ENCODE data around the gene SNRNP40. TPM values are rescaled to one million over a fixed set of nuclear protein-coding genes. Genes with fewer than 3 reads are reported as not detected.

SNRNP40 gene
- 96.7 and 97.9 TPM in 2 replicates for total RNA-seq

GRCh38 chr1:31296486-31297276, at the start of gene SNRNP40, which contains the start of gene ZCCHC17:
Gene SNRNP40, minus strand, starts transcription at chr1:31296788. Its CDS starts 37 bp downstream, at chr1:31296751.
Gene ZCCHC17, plus strand, starts transcription at chr1:31297032. Its CDS starts 13,067 bp downstream, at chr1:31310099.
- intact Hi-C loops (cut with micrococcal nuclease), result loop anchor here (1.0 to 5.0 kb wide), 12 partner anchors 126 to 1886 kb away; partner anchors contain the start of genes AK2, BSDC1, PEF1 and PUM1

- intact Hi-C loops (cut with micrococcal nuclease), result no loop called here
Observed at GRCh38 chr1:31345635-31346034, 49.0 kb upstream of the SNRNP40 start.

GRCh38 chr1:31344503-31344902, 47.9 kb upstream of the SNRNP40 start:
- intact Hi-C loops (cut with micrococcal nuclease), result no loop called here

- intact Hi-C loops (cut with micrococcal nuclease), result no loop called here
Observed at GRCh38 chr1:31336687-31337467, 40.3 kb upstream of the SNRNP40 start.

GRCh38 chr1:31335007-31335406, 38.4 kb upstream of the SNRNP40 start:
- intact Hi-C loops (cut with micrococcal nuclease), result loop anchor here (1.0 kb wide), 2 partner anchors 151 to 173 kb away; no protein-coding TSS in a partner anchor

- intact Hi-C loops (cut with micrococcal nuclease), result no loop called here
Observed at GRCh38 chr1:31327381-31327780, 30.8 kb upstream of the SNRNP40 start.

- intact Hi-C loops (cut with micrococcal nuclease), result no loop called here
Observed at GRCh38 chr1:31326461-31326860, 29.9 kb upstream of the SNRNP40 start.

- intact Hi-C loops (cut with micrococcal nuclease), result no loop called here
Observed at GRCh38 chr1:31324992-31325391, 28.4 kb upstream of the SNRNP40 start.

- intact Hi-C loops (cut with micrococcal nuclease), result no loop called here
Observed at GRCh38 chr1:31324093-31324492, 27.5 kb upstream of the SNRNP40 start.

- intact Hi-C loops (cut with micrococcal nuclease), result no loop called here
Observed at GRCh38 chr1:31318146-31318545, 21.6 kb upstream of the SNRNP40 start.

GRCh38 chr1:31315902-31316301, 19.3 kb upstream of the SNRNP40 start:
- intact Hi-C loops (cut with micrococcal nuclease), result no loop called here

- intact Hi-C loops (cut with micrococcal nuclease), result no loop called here
Observed at GRCh38 chr1:31310198-31310597, 13.6 kb upstream of the SNRNP40 start.

GRCh38 chr1:31308036-31308435, 11.4 kb upstream of the SNRNP40 start:
- intact Hi-C loops (cut with micrococcal nuclease), result no loop called here

GRCh38 chr1:31306278-31306677, 9.7 kb upstream of the SNRNP40 start:
- intact Hi-C loops (cut with micrococcal nuclease), result no loop called here

GRCh38 chr1:31302709-31303441, 6.3 kb upstream of the SNRNP40 start:
- intact Hi-C loops (cut with micrococcal nuclease), result no loop called here

GRCh38 chr1:31300193-31300592, 3.6 kb upstream of the SNRNP40 start:
- intact Hi-C loops (cut with micrococcal nuclease), result no loop called here

GRCh38 chr1:31299365-31299764, 2.8 kb upstream of the SNRNP40 start:
- intact Hi-C loops (cut with micrococcal nuclease), result loop anchor here (5.0 kb wide), 3 partner anchors 1518 to 1883 kb away; partner anchors contain the start of genes AK2, S100PBP, TRIM62 and YARS1

- intact Hi-C loops (cut with micrococcal nuclease), result loop anchor here (2.0 to 5.0 kb wide), 9 partner anchors 125 to 1885 kb away; partner anchors contain the start of genes AK2, BSDC1, PUM1 and RBBP4
Observed at GRCh38 chr1:31297277-31298247, 974 bp upstream of the SNRNP40 start.

- intact Hi-C loops (cut with micrococcal nuclease), result loop anchor here (1.0 to 5.0 kb wide), 12 partner anchors 127 to 1886 kb away; partner anchors contain the start of genes AK2, BSDC1, PEF1 and PUM1
Observed at GRCh38 chr1:31295874-31296485, 608 bp downstream of the SNRNP40 start.

Data from T-helper 1 cell treated with Interleukin-12 subunit alpha and Interleukin-12 subunit beta and Interleukin-4 antibody, amounts not matched to agents 30 ng/mL and 1 ng/mL, for 36 hours (primary cell).